PC-9 (cell line): ENCODE measurements around the gene FGD2. TPM values are rescaled to one million over a fixed set of nuclear protein-coding genes. Genes with fewer than 3 reads are reported as not detected.

Experiments used
- BruUV-seq: library from RNA; stranded (reverse); fragments of 400-500 nt; replicated peaks from 2 replicates; lab custom pipeline; 2021; lab: Mats Ljungman, UMichigan
- CTCF ChIA-PET: fragments of 300-600 bp; sonication (Branson Sonifier 250); formaldehyde crosslinking; loops from one replicate; lab custom pipeline; 2022; ENCODE audit warnings: antibody characterized with exemption; lab: Charles Lee
- POLR2A ChIA-PET: fragments of 300-600 bp; sonication (Branson Sonifier 250); formaldehyde crosslinking; loops from one replicate; lab custom pipeline; 2022; ENCODE audit warnings: antibody characterized with exemption; ENCODE audit not compliant: unreplicated experiment; lab: Charles Lee
- DNase-seq, 2 experiments: peaks; one replicate each; pipeline versions ENCODE4 v3.0.0 to v3.0.0-alpha.2; 2015 to 2022; ENCODE audit warnings: mixed read lengths in 1 of 2
- H2AFZ ChIP-seq: fragments of 200-600 bp; sonication (generic); 2 replicates; pipeline ENCODE4 v1.8.1; 2017; ENCODE audit warnings: antibody characterized with exemption
- H3F3A ChIP-seq: fragments of 200-600 bp; sonication (generic); 2 replicates; pipeline ENCODE4 v1.8.1; 2017; ENCODE audit warnings: antibody characterized with exemption, mild to moderate bottlenecking, low read depth; ENCODE audit not compliant: insufficient read depth
- H3K27ac ChIP-seq: fragments of 200-600 bp; sonication (generic); 2 replicates; pipeline ENCODE4 v1.6.1; 2016; ENCODE audit warnings: mixed run types
- H3K27me3 ChIP-seq: fragments of 200-600 bp; sonication (generic); 2 replicates; pipeline ENCODE4 v1.6.1; 2016; ENCODE audit warnings: low read depth, mixed run types; ENCODE audit not compliant: insufficient read depth
- H3K36me3 ChIP-seq: fragments of 200-600 bp; sonication (generic); 2 replicates; pipeline ENCODE4 v1.6.1; 2016; ENCODE audit warnings: low read depth, mixed run types
- H3K4me1 ChIP-seq: fragments of 200-600 bp; sonication (generic); replicated peaks from 2 replicates; pipeline ENCODE4 v1.6.1; 2016; ENCODE audit warnings: mixed run types; ENCODE audit not compliant: insufficient read depth
- H3K4me2 ChIP-seq: fragments of 200-600 bp; sonication (generic); 2 replicates; pipeline ENCODE4 v1.6.1; 2017; ENCODE audit warnings: mixed run types
- H3K4me3 ChIP-seq: fragments of 200-600 bp; sonication (generic); 2 replicates; pipeline ENCODE4 v1.6.1; 2016; ENCODE audit warnings: mixed run types
- H3K79me2 ChIP-seq: fragments of 200-600 bp; sonication (generic); 2 replicates; pipeline ENCODE4 v1.6.1; 2017; ENCODE audit warnings: low read depth, mixed run types
- H3K9me2 ChIP-seq: fragments of 200-600 bp; sonication (generic); 2 replicates; pipeline ENCODE4 v1.8.1; 2017; ENCODE audit warnings: mild to moderate bottlenecking; ENCODE audit not compliant: insufficient read depth
- H3K9me3 ChIP-seq: fragments of 200-600 bp; sonication (generic); 2 replicates; pipeline ENCODE4 v1.8.1; 2016; ENCODE audit warnings: low read depth; ENCODE audit not compliant: insufficient read depth
- H4K20me1 ChIP-seq: fragments of 200-600 bp; sonication (generic); 2 replicates; pipeline ENCODE4 v1.8.1; 2017; ENCODE audit not compliant: insufficient read depth
- EZH2 ChIP-seq: fragments of 200-600 bp; sonication (generic); IDR thresholded peaks from 2 replicates; pipeline ENCODE4 v1.8.0; 2017; ENCODE audit warnings: antibody characterized with exemption, low read depth
- intact Hi-C: fragments of 100-400 bp; cut with micrococcal nuclease; formaldehyde crosslinking; loops from one replicate; pipeline ENCODE4 v1.10.0; 2022; ENCODE audit not compliant: unreplicated experiment
- total RNA-seq: library from RNA; stranded (reverse); gene quantifications from 2 replicates; pipeline ENCODE4 v1.2.3, GENCODE V29; 2021
- TF ChIP-seq, protein P1 (sequence below): fragments of 200-600 bp; sonication (generic); conservative IDR thresholded peaks from 2 replicates; pipeline ENCODE4 v1.6.1; 2017; ENCODE audit warnings: mixed run types, antibody characterized with exemption, mild to moderate bottlenecking, moderate library complexity

Gene FGD2
- total RNA-seq, 1 experiment from 2014 or later = 0.50 TPM

DNA sequence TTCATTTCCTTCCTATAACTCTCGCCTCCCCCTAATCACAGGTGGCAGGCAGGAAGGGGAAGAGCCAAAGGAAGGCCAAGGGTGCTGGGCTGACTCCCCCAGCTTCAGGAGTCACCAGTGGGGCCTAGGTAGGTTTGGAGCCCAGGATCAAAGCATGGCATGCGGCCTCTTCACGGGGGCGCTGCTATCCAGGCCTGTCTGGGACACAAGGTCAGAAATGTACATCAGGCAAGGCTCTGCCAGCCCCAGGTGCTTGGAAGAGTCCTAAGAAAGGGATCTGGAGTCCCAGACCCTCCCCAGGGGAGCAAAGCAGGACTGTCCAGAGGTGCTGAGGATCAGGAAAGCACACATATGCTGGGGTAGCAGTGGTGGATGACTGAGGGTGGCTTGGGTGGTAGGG is 40.5 kb upstream of the FGD2 start:
- CTCF ChIA-PET = no interaction called here

DNA sequence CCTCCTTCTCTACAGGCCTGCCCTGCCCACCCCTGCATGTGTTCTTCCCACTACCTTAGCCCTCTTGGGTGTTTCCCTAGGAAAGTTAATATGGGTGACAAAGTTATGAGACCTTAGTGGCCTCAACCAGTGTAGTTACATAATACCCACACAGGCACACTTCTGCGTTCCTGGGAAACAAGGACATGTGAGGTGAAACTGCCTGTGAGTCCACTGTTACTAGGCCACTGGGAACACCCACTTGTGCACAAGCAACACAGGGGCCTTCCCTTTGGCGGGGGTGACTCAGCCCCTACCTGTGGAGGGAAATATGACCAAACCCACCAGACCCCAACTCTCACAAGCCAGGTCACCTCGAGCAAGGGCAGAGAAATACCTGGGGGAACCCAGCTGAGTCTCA is 38.2 kb upstream of the FGD2 start:
- intact Hi-C loops = no loop called here
- Histone ChIP-seq H4K20me1 (no peaks in the 10 kb centered on the region), H3K9me3 (no peaks in the 10 kb centered on the region), H3K4me1 (no peaks in the 10 kb centered on the region), H3K4me2 (no peak overlapping the region), H3F3A (peaks cover 18% of the 10 kb centered on the region; the same call in 1 of the 2 replicates), H3K4me3 (no peak overlapping the region), H2AFZ (no peak overlapping the region), H3K27ac (no peak overlapping the region), H3K9me2 (no peaks in the 10 kb centered on the region), H3K27me3 (no peaks in the 10 kb centered on the region), H3K36me3 (peaks cover 4% of the 10 kb centered on the region; the same call in 1 of the 2 replicates), H3K79me2 (no peaks in the 10 kb centered on the region)
- ChIA-PET CTCF (no interaction called here), POLR2A (no interaction called here)
- no TSS peak for BruUV-seq
- no peak for DNase-seq
- TF ChIP-seq, protein P1, sequence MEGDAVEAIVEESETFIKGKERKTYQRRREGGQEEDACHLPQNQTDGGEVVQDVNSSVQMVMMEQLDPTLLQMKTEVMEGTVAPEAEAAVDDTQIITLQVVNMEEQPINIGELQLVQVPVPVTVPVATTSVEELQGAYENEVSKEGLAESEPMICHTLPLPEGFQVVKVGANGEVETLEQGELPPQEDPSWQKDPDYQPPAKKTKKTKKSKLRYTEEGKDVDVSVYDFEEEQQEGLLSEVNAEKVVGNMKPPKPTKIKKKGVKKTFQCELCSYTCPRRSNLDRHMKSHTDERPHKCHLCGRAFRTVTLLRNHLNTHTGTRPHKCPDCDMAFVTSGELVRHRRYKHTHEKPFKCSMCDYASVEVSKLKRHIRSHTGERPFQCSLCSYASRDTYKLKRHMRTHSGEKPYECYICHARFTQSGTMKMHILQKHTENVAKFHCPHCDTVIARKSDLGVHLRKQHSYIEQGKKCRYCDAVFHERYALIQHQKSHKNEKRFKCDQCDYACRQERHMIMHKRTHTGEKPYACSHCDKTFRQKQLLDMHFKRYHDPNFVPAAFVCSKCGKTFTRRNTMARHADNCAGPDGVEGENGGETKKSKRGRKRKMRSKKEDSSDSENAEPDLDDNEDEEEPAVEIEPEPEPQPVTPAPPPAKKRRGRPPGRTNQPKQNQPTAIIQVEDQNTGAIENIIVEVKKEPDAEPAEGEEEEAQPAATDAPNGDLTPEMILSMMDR = no peak
- no peak for TF ChIP-seq EZH2

More for the DNA sequence above, 40.5 kb upstream of the FGD2 start:
- Histone ChIP-seq H3K9me2 (no peaks in the 10 kb centered on the region), H2AFZ (no peak overlapping the region), H3K4me1 (peaks cover 16% of the 10 kb centered on the region), H3K9me3 (no peaks in the 10 kb centered on the region), H3K4me2 (no peak overlapping the region), H3K79me2 (no peaks in the 10 kb centered on the region), H3F3A (peaks cover 21% of the 10 kb centered on the region; the same call in 1 of the 2 replicates), H3K27me3 (no peaks in the 10 kb centered on the region), H3K27ac (no peak overlapping the region), H4K20me1 (no peaks in the 10 kb centered on the region), H3K4me3 (no peak overlapping the region), H3K36me3 (no peaks in the 10 kb centered on the region)
- POLR2A ChIA-PET = no interaction called here
- TF ChIP-seq, protein P1 = no peak
- TF ChIP-seq EZH2 = no peak
- DNase-seq = no peak
- intact Hi-C loops = loop anchor here (5.0 kb wide), 2 partner anchors 38 to 53 kb away; no protein-coding TSS in a partner anchor
- no TSS peak for BruUV-seq

DNA sequence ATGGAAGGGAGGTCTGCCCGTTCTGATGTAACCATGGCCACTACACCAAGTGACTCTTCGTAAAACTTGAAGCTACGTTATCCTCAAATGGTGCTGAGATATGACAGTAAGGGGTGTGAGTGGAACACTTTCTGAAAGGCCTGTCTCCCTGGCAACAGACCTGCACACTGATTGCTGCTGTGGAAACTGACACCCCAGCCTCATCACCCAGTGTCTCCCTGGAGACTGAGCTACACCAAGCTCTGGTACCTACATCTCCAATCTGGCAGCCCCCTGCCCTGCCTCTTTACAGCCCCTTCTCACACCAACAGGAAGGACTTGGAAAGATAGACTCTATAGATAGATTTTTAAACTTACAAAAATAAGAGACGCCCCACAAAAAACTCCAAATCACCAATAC is 37.7 kb upstream of the FGD2 start:
- CTCF ChIA-PET = no interaction called here
- POLR2A ChIA-PET = no interaction called here
- peaks cover 4% of the 10 kb centered on the region; the same call in 1 of the 2 replicates for H3K36me3 ChIP-seq
- no peak for DNase-seq
- no peaks in the 10 kb centered on the region for H3K27me3 ChIP-seq
- no peaks in the 10 kb centered on the region for H4K20me1 ChIP-seq
- H3K27ac ChIP-seq = no peak overlapping the region
- no peaks in the 10 kb centered on the region for H3K9me2 ChIP-seq
- H3K9me3 ChIP-seq = no peaks in the 10 kb centered on the region
- H3K4me1 ChIP-seq = no peaks in the 10 kb centered on the region
- no peak overlapping the region for H3K4me3 ChIP-seq
- intact Hi-C loops = no loop called here
- TF ChIP-seq, protein P1 = no peak
- TF ChIP-seq EZH2 = no peak
- no peak overlapping the region for H3K4me2 ChIP-seq
- H2AFZ ChIP-seq = no peak overlapping the region
- no peaks in the 10 kb centered on the region for H3K79me2 ChIP-seq
- BruUV-seq = no TSS peak
- peaks cover 18% of the 10 kb centered on the region; the same call in 1 of the 2 replicates for H3F3A ChIP-seq
